ENCODE data around the gene SPPL3. TPM values are rescaled to one million over a fixed set of nuclear protein-coding genes. Genes with fewer than 3 reads are reported as not detected.

SPPL3 gene
- total and polyA plus RNA-seq, 2 donors from 2014 or later, result 23.8 to 51.9 TPM

DNA sequence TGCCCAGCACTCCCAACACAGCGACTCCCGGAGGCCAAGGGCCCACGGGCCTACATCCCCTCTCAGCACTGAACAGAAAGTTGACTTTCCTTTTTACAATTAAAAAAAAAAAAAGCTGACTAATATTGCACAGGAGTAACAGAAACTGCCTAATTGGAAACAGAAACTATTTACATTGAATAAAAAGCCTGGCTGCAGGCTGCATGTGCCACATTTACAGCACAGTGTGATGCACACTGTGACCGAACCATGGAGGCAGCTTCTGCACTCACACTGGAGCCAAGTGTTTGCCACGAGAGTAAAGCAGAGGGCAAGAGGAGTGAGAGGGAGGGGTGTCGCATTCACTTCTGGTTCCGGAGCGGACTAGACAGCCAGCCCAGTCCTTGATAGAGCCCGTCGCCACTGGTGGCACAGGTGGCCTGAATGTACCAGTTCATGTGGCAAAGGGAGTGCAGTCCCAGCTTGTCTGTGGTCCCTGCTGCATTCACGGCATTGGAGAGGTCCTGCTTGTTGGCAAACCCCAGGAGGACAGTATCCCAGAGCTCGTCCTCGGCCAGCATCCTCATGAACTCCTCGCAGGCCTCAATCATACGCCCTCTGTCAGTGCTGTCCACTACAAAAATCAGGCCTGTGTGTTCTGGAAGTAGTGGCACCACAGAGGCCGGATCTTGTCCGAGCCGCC lies 59.2 kb downstream of the SPPL3 start:
- DNase-seq (no peak), FAIRE-seq (no peak)
- no peak overlapping the region for H3K9ac ChIP-seq (ENCODE audit: low read length in 3 of 3)
- H3K4me3 ChIP-seq (ENCODE audit: low read length in 3 of 3), result no peak overlapping the region
- H3K36me3 ChIP-seq (ENCODE audit: control insufficient read depth in 2 of 3, insufficient read depth in 3 of 3, low read length in 3 of 3), result no peaks in the 10 kb centered on the region
- no peaks in the 10 kb centered on the region for H3K27me3 ChIP-seq (ENCODE audit: control insufficient read depth, insufficient read depth, low read length)
- intact Hi-C loops (cut with DNase I), result no loop called here
- H3K27ac ChIP-seq (ENCODE audit: low read depth in 2 of 2, low read length in 2 of 2), result no peak overlapping the region
- no peaks in the 10 kb centered on the region for H3K9me3 ChIP-seq (ENCODE audit: control insufficient read depth in 2 of 3, insufficient read depth in 1 of 3, low read length in 3 of 3)
- TF ChIP-seq, protein P1, sequence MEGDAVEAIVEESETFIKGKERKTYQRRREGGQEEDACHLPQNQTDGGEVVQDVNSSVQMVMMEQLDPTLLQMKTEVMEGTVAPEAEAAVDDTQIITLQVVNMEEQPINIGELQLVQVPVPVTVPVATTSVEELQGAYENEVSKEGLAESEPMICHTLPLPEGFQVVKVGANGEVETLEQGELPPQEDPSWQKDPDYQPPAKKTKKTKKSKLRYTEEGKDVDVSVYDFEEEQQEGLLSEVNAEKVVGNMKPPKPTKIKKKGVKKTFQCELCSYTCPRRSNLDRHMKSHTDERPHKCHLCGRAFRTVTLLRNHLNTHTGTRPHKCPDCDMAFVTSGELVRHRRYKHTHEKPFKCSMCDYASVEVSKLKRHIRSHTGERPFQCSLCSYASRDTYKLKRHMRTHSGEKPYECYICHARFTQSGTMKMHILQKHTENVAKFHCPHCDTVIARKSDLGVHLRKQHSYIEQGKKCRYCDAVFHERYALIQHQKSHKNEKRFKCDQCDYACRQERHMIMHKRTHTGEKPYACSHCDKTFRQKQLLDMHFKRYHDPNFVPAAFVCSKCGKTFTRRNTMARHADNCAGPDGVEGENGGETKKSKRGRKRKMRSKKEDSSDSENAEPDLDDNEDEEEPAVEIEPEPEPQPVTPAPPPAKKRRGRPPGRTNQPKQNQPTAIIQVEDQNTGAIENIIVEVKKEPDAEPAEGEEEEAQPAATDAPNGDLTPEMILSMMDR (IDR thresholded peaks at IDR 0.05; ENCODE audit: borderline replicate concordance, extremely low read depth, insufficient read depth), result no peak
- H3K4me1 ChIP-seq (ENCODE audit: control insufficient read depth in 2 of 3, insufficient read depth in 2 of 3, low read depth in 1 of 3, low read length in 3 of 3), result peaks cover 0 to 11% (median 8%) of the 10 kb centered on the region in 3 donors

DNA sequence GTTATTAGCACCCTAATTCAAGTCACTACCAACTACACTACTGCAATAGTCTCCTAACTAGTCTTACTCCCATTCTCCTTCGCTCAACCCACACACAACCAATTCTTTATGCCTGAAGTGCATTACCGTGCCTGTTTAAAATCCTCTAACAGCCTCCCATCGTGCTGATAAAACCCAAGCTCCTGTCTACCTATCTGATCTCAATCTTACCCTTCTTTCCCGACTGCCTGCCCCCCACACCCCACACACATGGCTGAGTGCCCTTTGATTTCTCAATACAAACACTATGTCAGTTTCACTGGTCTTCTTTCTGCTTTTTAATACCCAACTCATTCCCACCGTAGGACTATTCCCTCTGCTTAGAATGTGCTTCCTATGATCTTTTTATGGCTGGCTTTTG lies 59.9 kb downstream of the SPPL3 start:
- no peak for FAIRE-seq
- H3K36me3 ChIP-seq (ENCODE audit: control insufficient read depth in 2 of 3, insufficient read depth in 3 of 3, low read length in 3 of 3), result no peaks in the 10 kb centered on the region

DNA sequence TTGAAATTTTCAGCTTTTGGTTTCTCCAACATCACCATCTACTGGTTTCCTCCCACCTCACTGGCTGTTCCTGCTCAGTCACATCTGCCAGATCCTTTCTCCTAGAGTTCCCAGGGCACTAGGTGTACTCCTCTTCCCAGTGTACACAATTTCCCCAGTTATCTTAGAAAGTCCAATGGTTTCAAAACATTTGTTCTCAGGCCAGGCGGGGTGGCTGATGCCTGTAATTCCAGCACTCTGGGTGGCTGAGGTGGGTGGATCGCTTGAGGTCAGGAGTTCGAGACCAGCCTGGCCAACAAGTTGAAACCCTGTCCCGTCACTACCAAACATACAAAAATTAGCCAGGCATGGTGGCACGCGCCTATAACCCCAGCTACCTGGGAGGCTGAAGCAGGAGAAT lies 60.7 kb downstream of the SPPL3 start:
- Histone ChIP-seq H3K4me1 (ENCODE audit: control insufficient read depth in 2 of 3, insufficient read depth in 2 of 3, low read depth in 1 of 3, low read length in 3 of 3) (peaks cover 0 to 9% (median 7%) of the 10 kb centered on the region in 3 donors), H3K27me3 (ENCODE audit: control insufficient read depth, insufficient read depth, low read length) (no peaks in the 10 kb centered on the region), H3K9ac (ENCODE audit: low read length in 3 of 3) (no peak overlapping the region), H3K27ac (ENCODE audit: low read depth in 2 of 2, low read length in 2 of 2) (no peak overlapping the region), H3K36me3 (ENCODE audit: control insufficient read depth in 2 of 3, insufficient read depth in 3 of 3, low read length in 3 of 3) (no peaks in the 10 kb centered on the region), H3K9me3 (ENCODE audit: control insufficient read depth in 2 of 3, insufficient read depth in 1 of 3, low read length in 3 of 3) (no peaks in the 10 kb centered on the region), H3K4me3 (ENCODE audit: low read length in 3 of 3) (no peak overlapping the region)
- TF ChIP-seq, protein P1 (IDR thresholded peaks at IDR 0.05; ENCODE audit: borderline replicate concordance, extremely low read depth, insufficient read depth), result no peak
- intact Hi-C loops (cut with DNase I), result no loop called here
- FAIRE-seq (no peak), DNase-seq (no peak)

More for the DNA sequence above, 59.9 kb downstream of the SPPL3 start:
- Histone ChIP-seq H3K4me3 (ENCODE audit: low read length in 3 of 3) (no peak overlapping the region), H3K9me3 (ENCODE audit: control insufficient read depth in 2 of 3, insufficient read depth in 1 of 3, low read length in 3 of 3) (no peaks in the 10 kb centered on the region), H3K27me3 (ENCODE audit: control insufficient read depth, insufficient read depth, low read length) (no peaks in the 10 kb centered on the region), H3K4me1 (ENCODE audit: control insufficient read depth in 2 of 3, insufficient read depth in 2 of 3, low read depth in 1 of 3, low read length in 3 of 3) (peaks cover 0 to 9% (median 7%) of the 10 kb centered on the region in 3 donors), H3K9ac (ENCODE audit: low read length in 3 of 3) (no peak overlapping the region), H3K27ac (ENCODE audit: low read depth in 2 of 2, low read length in 2 of 2) (no peak overlapping the region)
- no peak for DNase-seq
- TF ChIP-seq, protein P1 (IDR thresholded peaks at IDR 0.05; ENCODE audit: borderline replicate concordance, extremely low read depth, insufficient read depth), result no peak
- intact Hi-C loops (cut with DNase I), result no loop called here

Measured in kidney (tissue), 14 donors.